RWPE2 (cell line): Measurements from ENCODE around the gene KATNIP.

Source experiments
- ATAC-seq: fragments of 200-7000 bp; cut with Tn5 transposase; 3 replicates; pipeline ENCODE4 v1.9.1; 2021; ENCODE audit warnings: low read depth
- DNase-seq: peaks from one replicate; pipeline ENCODE4 v3.0.0-alpha.2; 2020; ENCODE audit warnings: low spot score
- H3K27ac ChIP-seq: fragments of 450-650 bp; 2 replicates; pipeline ENCODE4 v1.5.1; 2017; ENCODE audit warnings: mild to moderate bottlenecking; ENCODE audit not compliant: poor library complexity, severe bottlenecking
- H3K27me3 ChIP-seq: fragments of 250-450 bp; sonication (Bioruptor Pico); 2 replicates; pipeline ENCODE4 v1.5.1; 2021; ENCODE audit warnings: mild to moderate bottlenecking, moderate library complexity; ENCODE audit not compliant: insufficient read depth, poor library complexity, severe bottlenecking
- H3K36me3 ChIP-seq: fragments of 250-450 bp; sonication (Bioruptor Pico); 2 replicates; pipeline ENCODE4 v1.5.1; 2020; ENCODE audit warnings: low read depth, mild to moderate bottlenecking, moderate library complexity
- H3K4me1 ChIP-seq: fragments of 250-450 bp; sonication (Bioruptor Pico); 2 replicates; pipeline ENCODE4 v1.5.1; 2021; ENCODE audit warnings: mild to moderate bottlenecking, moderate library complexity; ENCODE audit not compliant: insufficient read depth, poor library complexity, severe bottlenecking
- H3K4me3 ChIP-seq: fragments of 250-450 bp; sonication (Bioruptor Pico); 2 replicates; pipeline ENCODE4 v1.5.1; 2021; ENCODE audit warnings: mild to moderate bottlenecking, moderate library complexity; ENCODE audit not compliant: severe bottlenecking
- H3K9me3 ChIP-seq: fragments of 250-450 bp; sonication (Bioruptor Pico); 2 replicates; pipeline ENCODE4 v1.5.1; 2021; ENCODE audit warnings: mild to moderate bottlenecking, moderate library complexity; ENCODE audit not compliant: severe bottlenecking
- TF ChIP-seq, protein P1 (sequence below): fragments of 450-650 bp; IDR thresholded peaks from one replicate; pipeline ENCODE4 v1.5.1; 2017; ENCODE audit warnings: mild to moderate bottlenecking, moderate library complexity; ENCODE audit not compliant: poor library complexity, severe bottlenecking

KATNIP gene

DNA sequence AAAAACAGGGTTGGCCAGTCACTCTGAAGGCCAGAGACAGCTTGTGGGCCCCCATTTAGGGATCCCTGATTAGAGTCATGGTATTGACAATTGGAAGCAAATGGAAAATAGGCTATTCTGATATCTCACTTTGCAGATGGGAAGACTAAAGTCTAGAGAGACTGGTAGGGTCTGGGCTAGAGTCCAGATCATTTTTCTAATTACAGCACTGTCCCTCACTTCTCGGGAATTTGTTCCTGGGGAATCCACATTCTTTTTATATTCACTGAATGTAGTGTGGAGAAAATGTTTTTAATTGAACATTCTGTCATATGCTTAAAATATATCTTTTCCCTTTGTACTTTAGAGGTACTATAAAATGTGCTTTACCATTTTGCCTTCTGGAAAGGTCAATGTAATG lies 1.1 kb downstream of the KATNIP start:
- TF ChIP-seq, protein P1, sequence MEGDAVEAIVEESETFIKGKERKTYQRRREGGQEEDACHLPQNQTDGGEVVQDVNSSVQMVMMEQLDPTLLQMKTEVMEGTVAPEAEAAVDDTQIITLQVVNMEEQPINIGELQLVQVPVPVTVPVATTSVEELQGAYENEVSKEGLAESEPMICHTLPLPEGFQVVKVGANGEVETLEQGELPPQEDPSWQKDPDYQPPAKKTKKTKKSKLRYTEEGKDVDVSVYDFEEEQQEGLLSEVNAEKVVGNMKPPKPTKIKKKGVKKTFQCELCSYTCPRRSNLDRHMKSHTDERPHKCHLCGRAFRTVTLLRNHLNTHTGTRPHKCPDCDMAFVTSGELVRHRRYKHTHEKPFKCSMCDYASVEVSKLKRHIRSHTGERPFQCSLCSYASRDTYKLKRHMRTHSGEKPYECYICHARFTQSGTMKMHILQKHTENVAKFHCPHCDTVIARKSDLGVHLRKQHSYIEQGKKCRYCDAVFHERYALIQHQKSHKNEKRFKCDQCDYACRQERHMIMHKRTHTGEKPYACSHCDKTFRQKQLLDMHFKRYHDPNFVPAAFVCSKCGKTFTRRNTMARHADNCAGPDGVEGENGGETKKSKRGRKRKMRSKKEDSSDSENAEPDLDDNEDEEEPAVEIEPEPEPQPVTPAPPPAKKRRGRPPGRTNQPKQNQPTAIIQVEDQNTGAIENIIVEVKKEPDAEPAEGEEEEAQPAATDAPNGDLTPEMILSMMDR = no peak
- ATAC-seq (no peak), DNase-seq (no peak)
- peaks cover 23% of the 10 kb centered on the region for H3K4me1 ChIP-seq
- no peak overlapping the region for H3K27ac ChIP-seq
- H3K9me3 ChIP-seq = no peaks in the 10 kb centered on the region
- no peak overlapping the region for H3K4me3 ChIP-seq
- no peaks in the 10 kb centered on the region for H3K27me3 ChIP-seq
- H3K36me3 ChIP-seq = peaks cover 20% of the 10 kb centered on the region

DNA sequence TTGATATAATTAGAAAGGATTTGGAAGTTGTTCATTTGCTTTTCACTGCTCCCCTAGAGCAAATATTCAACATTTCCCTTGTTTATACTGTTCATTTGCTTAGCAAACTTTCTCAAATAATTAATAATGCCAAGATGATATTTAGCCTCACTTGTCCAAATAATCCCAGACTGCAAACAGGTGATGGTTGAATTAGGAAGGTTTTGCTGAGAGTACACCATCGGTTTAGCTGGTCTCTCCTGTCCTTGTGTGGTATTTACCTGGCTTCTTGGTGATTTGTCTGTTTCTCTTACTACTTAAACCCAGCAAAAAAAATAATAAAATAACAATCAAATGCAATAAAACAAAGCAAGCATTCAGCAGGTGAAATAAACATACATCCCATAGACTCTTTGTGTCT lies 6.5 kb downstream of the KATNIP start:
- Histone ChIP-seq H3K9me3 (no peaks in the 10 kb centered on the region), H3K4me1 (no peaks in the 10 kb centered on the region), H3K4me3 (no peak overlapping the region), H3K36me3 (0 out of 2 replicates have a peak, but pooled peaks cover 3% of the 10 kb centered on the region), H3K27me3 (no peaks in the 10 kb centered on the region), H3K27ac (no peak overlapping the region)
- TF ChIP-seq, protein P1 = no peak
- DNase-seq = no peak
- no peak for ATAC-seq

DNA sequence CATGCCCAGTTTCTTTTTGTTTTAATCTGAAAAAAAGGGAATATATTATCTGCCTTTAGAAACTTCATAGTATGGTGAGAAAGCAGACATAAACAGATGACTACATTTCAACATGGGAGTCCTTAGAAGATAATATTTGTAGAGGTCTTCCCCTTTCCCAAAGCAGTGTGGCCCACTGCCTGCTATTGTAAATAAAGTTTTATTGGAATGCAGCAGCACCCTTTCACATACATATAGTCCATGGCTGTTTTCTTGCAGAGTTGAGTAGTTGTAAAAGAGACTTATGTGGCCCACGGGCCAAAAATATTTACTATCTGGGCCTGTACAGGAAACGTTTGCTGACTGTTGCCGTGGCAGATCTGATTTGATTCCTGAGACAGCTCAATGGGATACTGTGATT lies 8.5 kb downstream of the KATNIP start:
- no peaks in the 10 kb centered on the region for H3K9me3 ChIP-seq
- no peak overlapping the region for H3K4me3 ChIP-seq
- TF ChIP-seq, protein P1 = no peak
- DNase-seq = no peak
- H3K27ac ChIP-seq = no peak overlapping the region
- H3K4me1 ChIP-seq = no peaks in the 10 kb centered on the region
- no peak for ATAC-seq
- no peaks in the 10 kb centered on the region for H3K27me3 ChIP-seq
- H3K36me3 ChIP-seq = 0 out of 2 replicates have a peak, but pooled peaks cover 3% of the 10 kb centered on the region

DNA sequence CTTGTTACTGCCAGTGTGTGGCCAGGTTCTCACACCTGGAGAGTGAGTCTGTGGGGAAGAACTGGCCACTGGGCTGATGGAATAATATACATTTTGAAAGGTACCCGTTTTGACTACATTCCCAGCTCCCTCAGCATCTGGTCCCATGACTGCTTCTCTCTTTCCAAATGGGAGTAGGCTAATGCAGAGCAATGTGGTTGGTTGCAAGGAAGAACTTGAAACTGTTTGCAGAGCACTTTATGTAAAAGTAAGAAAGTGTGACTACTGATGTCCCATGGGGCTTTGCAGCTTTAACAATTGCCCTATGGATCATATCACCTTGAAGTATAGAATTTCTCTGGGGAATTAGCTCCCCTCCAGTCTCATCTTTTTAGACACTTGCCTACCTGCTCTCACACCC lies 9.0 kb downstream of the KATNIP start:
- TF ChIP-seq, protein P1 = no peak
- Histone ChIP-seq H3K27ac (no peak overlapping the region), H3K4me3 (no peak overlapping the region), H3K36me3 (0 out of 2 replicates have a peak, but pooled peaks cover 3% of the 10 kb centered on the region), H3K4me1 (no peaks in the 10 kb centered on the region), H3K27me3 (no peaks in the 10 kb centered on the region), H3K9me3 (no peaks in the 10 kb centered on the region)
- DNase-seq = no peak
- ATAC-seq = no peak

GRCh38 chr16:27561216-27561615 lies 11.3 kb downstream of the KATNIP start:
- ATAC-seq (no peak), DNase-seq (no peak)
- Histone ChIP-seq H3K4me1 (no peaks in the 10 kb centered on the region), H3K4me3 (no peak overlapping the region), H3K36me3 (no peaks in the 10 kb centered on the region), H3K9me3 (no peaks in the 10 kb centered on the region), H3K27me3 (no peaks in the 10 kb centered on the region), H3K27ac (no peak overlapping the region)
- TF ChIP-seq, protein P1 = no peak
